Chondrocyte (in vitro differentiated cells): ENCODE data around the gene TIPARP. TPM values are rescaled to one million over a fixed set of nuclear protein-coding genes. Genes with fewer than 3 reads are reported as not detected.

ENCODE experiments used
- DNase-seq: peaks from one replicate; pipeline ENCODE4 v3.0.0; 2021; ENCODE audit warnings: mixed read lengths, low spot score
- H3K27ac Mint-ChIP-seq: one replicate; pipeline ENCODE4 v1.8.0; 2021; ENCODE audit warnings: mild to moderate bottlenecking, moderate library complexity, mixed read lengths; ENCODE audit not compliant: unreplicated experiment
- H3K27me3 Mint-ChIP-seq: 2 replicates; pipeline ENCODE4 v1.8.0; 2021; ENCODE audit warnings: low read depth, mixed read lengths
- H3K36me3 Mint-ChIP-seq: 2 replicates; pipeline ENCODE4 v1.8.0; 2021; ENCODE audit warnings: low read depth, mixed read lengths
- H3K4me1 Mint-ChIP-seq: 2 replicates; pipeline ENCODE4 v1.8.0; 2021; ENCODE audit warnings: low read depth, mild to moderate bottlenecking, mixed read lengths
- H3K4me3 Mint-ChIP-seq: one replicate; pipeline ENCODE4 v1.8.0; 2021; ENCODE audit warnings: mild to moderate bottlenecking, moderate library complexity, mixed read lengths; ENCODE audit not compliant: unreplicated experiment
- H3K9me3 Mint-ChIP-seq: 2 replicates; pipeline ENCODE4 v1.8.0; 2021; ENCODE audit warnings: low read depth, mixed read lengths
- total RNA-seq: library from RNA; stranded (reverse); gene quantifications from 3 replicates; pipeline ENCODE4 v1.2.1, GENCODE V29; 2021
- TF ChIP-seq, protein P1 (sequence below): fragments of 200-600 bp; sonication (generic); IDR thresholded peaks from 2 replicates; pipeline ENCODE4 v1.5.0; 2021; ENCODE audit warnings: antibody characterized with exemption, mild to moderate bottlenecking, moderate library complexity

TIPARP gene
- total RNA-seq, 1 donor from 2014 or later: 65.3 TPM

DNA sequence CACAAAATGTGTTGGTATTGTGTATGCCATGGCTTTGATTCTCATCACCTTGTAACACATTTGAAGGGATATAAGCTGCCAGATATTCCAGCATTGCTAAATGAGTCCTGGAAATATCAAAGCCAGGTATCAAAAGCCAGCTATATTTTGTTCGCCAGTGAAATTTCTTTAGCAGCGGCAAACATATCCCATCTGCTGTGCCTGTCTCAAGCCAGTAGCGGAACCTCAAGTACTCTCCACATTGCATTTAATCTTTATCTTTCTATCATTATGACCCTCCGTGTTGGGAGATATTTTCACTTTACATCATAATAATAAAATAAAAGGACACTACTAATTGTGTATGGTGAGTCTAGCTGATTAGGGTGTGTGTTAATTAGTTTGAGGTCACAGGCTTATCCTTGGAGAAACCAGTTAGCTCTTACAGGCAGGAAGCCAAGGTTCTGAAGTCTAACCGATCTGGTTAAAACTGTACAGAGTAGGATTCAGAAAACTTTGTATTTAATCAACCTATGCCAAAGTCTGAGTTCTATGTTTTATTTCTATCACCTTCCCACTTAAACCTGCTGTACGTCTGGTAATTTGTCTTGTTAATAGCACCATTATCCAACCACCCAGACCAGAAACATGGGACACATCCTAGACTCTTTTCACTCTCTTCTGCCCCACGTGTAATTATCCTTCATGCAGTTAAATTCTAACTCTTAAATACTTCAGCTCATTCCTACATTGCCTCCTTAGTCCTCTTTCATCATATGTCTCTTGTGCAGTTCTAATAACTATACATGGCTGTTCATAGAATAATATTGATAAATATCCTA is 14.5 kb downstream of the TIPARP start:
- no peaks in the 10 kb centered on the region for H3K27me3 Mint-ChIP-seq
- TF ChIP-seq, protein P1, sequence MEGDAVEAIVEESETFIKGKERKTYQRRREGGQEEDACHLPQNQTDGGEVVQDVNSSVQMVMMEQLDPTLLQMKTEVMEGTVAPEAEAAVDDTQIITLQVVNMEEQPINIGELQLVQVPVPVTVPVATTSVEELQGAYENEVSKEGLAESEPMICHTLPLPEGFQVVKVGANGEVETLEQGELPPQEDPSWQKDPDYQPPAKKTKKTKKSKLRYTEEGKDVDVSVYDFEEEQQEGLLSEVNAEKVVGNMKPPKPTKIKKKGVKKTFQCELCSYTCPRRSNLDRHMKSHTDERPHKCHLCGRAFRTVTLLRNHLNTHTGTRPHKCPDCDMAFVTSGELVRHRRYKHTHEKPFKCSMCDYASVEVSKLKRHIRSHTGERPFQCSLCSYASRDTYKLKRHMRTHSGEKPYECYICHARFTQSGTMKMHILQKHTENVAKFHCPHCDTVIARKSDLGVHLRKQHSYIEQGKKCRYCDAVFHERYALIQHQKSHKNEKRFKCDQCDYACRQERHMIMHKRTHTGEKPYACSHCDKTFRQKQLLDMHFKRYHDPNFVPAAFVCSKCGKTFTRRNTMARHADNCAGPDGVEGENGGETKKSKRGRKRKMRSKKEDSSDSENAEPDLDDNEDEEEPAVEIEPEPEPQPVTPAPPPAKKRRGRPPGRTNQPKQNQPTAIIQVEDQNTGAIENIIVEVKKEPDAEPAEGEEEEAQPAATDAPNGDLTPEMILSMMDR: no peak
- peaks cover 11% of the 10 kb centered on the region for H3K36me3 Mint-ChIP-seq
- peaks cover 96% of the 10 kb centered on the region for H3K4me1 Mint-ChIP-seq
- H3K27ac Mint-ChIP-seq: peak overlapping the region; percentile 23
- no peak overlapping the region for H3K4me3 Mint-ChIP-seq
- no peak for DNase-seq
- H3K9me3 Mint-ChIP-seq: no peaks in the 10 kb centered on the region

DNA sequence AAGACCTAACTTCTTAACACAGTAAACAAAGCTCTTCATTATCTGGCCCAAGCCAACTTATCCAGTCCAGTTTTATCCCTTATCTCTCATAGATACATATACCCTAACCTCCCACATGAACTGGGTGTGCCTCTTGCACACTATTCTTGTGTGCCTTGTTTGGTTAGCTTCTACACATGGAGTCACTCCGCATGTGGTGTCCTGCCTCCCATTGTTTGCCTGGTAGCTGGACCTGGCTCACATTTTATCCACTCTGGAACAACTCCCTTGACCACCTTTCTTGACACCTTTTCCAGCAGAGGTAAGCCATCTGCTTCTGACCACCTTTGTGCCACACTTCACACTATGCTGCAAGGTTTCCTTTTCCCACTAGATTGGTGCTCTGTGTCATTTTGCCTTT is 15.2 kb downstream of the TIPARP start:
- no peak for DNase-seq
- TF ChIP-seq, protein P1: no peak
- Mint-ChIP-seq H3K4me3 (no peak overlapping the region), H3K4me1 (peaks cover 96% of the 10 kb centered on the region), H3K36me3 (peaks cover 18% of the 10 kb centered on the region), H3K9me3 (no peaks in the 10 kb centered on the region), H3K27me3 (no peaks in the 10 kb centered on the region), H3K27ac (peak overlapping the region; percentile 60)

DNA sequence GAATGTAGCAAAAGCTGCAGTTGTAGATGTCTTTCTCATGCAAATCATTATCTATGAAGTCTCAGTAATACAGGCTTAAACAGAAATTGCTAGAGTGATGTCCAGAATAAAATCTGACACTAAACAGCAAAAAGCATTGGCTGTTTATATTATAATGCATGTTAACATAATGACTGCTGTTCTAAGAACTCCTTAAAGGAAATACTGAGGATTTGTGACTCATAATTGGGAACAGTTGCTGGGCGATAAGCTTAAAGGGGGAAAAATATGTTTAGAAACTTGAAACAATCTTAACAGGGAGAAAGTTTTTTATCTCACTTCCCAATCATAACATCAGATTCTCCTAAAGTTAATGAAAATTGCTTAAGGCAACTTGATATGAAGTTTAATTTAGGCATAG is 17.5 kb downstream of the TIPARP start:
- Mint-ChIP-seq H3K9me3 (no peaks in the 10 kb centered on the region), H3K4me3 (peak overlapping the region; percentile 1), H3K27ac (peak overlapping the region; percentile 73), H3K4me1 (peaks cover 95% of the 10 kb centered on the region), H3K27me3 (no peaks in the 10 kb centered on the region), H3K36me3 (peaks cover 32% of the 10 kb centered on the region)
- no peak for DNase-seq
- TF ChIP-seq, protein P1: no peak

DNA sequence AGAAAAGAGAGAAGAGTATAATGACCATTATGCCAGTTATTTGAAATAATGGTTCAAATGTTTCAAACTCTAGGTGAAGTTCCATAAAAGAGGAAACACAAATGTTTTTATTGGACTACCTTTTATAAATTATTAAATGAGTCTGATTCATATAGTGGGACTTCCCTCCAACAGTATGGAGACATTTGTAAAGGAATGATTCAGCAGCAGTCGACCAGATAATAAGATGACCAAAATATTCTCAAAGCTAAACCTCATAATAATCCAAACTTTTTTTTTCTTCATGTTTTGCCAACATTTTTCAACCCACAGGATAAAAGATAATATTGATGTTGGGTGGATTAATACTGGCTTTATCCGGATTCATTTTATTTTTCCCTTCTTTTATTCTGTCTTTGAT is 18.8 kb downstream of the TIPARP start:
- DNase-seq: no peak
- H3K27ac Mint-ChIP-seq: peak overlapping the region; percentile 93
- no peak overlapping the region for H3K4me3 Mint-ChIP-seq
- H3K9me3 Mint-ChIP-seq: no peaks in the 10 kb centered on the region
- TF ChIP-seq, protein P1: no peak
- peaks cover 41% of the 10 kb centered on the region for H3K36me3 Mint-ChIP-seq
- peaks cover 92% of the 10 kb centered on the region for H3K4me1 Mint-ChIP-seq
- H3K27me3 Mint-ChIP-seq: no peaks in the 10 kb centered on the region

DNA sequence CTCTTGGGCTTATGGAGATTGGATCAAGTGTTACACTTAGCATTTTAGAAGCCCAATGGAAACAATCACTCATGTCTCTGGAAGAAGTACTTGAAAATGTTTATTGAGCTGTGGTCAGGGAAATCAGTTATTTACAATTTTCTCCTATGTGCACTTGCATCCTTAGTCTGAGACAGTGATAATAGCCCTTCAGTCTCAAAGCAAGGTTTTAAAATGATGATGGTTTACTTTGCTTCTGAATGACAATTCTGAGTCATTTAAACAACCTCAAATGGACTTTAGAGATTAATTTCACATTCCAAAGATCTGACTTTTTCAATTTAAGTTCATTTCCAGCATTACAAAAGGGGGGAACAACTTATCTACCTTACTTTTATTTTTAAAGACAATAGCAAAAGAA is 20.1 kb downstream of the TIPARP start:
- peaks cover 3% of the 10 kb centered on the region for H3K9me3 Mint-ChIP-seq
- TF ChIP-seq, protein P1: no peak
- no peak for DNase-seq
- peak overlapping the region; percentile 93 for H3K27ac Mint-ChIP-seq
- H3K27me3 Mint-ChIP-seq: no peaks in the 10 kb centered on the region
- peaks cover 47% of the 10 kb centered on the region for H3K36me3 Mint-ChIP-seq
- no peak overlapping the region for H3K4me3 Mint-ChIP-seq
- peaks cover 90% of the 10 kb centered on the region for H3K4me1 Mint-ChIP-seq
